MCF 10A (cell line): ENCODE measurements around the gene CLEC2L. TPM values are rescaled to one million over a fixed set of nuclear protein-coding genes. Genes with fewer than 3 reads are reported as not detected.
A peak's percentile ranks its signal among the peaks of the same experiment; 100 is the strongest.

Experiments
- BruUV-seq: library from RNA; stranded (reverse); fragments of 400-500 nt; replicated peaks from 2 replicates; lab custom pipeline; 2021; lab: Mats Ljungman, UMichigan
- CTCF ChIA-PET: fragments of 300-600 bp; sonication (Branson Sonifier 250); formaldehyde crosslinking; extraction: SDS; loops from one replicate; lab custom pipeline; 2021; ENCODE audit warnings: antibody characterized with exemption, inconsistent platforms; lab: Yijun Ruan, JAX
- POLR2A ChIA-PET: fragments of 300-600, 350-650 bp; sonication (Branson Sonifier 250); formaldehyde crosslinking; extraction: SDS; loops from one replicate; lab custom pipeline; 2020; ENCODE audit warnings: antibody characterized with exemption, inconsistent platforms; lab: Yijun Ruan, JAX
- DNase-seq: peaks from one replicate; pipeline ENCODE4 v3.0.0-alpha.2; 2018; ENCODE audit not compliant: unreplicated experiment
- H3K27ac Mint-ChIP-seq: one replicate; pipeline ENCODE4 v1.8.0; 2022; ENCODE audit warnings: mild to moderate bottlenecking, low read depth, mixed read lengths; ENCODE audit not compliant: unreplicated experiment
- H3K27me3 Mint-ChIP-seq: one replicate; pipeline ENCODE4 v1.8.0; 2022; ENCODE audit warnings: mixed read lengths; ENCODE audit not compliant: insufficient read depth, unreplicated experiment
- H3K36me3 Mint-ChIP-seq: one replicate; pipeline ENCODE4 v1.8.0; 2022; ENCODE audit warnings: mild to moderate bottlenecking, moderate library complexity, mixed read lengths; ENCODE audit not compliant: insufficient read depth, unreplicated experiment
- H3K4me1 Mint-ChIP-seq: one replicate; pipeline ENCODE4 v1.8.0; 2022; ENCODE audit warnings: mixed read lengths; ENCODE audit not compliant: insufficient read depth, unreplicated experiment
- H3K4me3 Mint-ChIP-seq: one replicate; pipeline ENCODE4 v1.8.0; 2022; ENCODE audit warnings: mild to moderate bottlenecking, moderate library complexity, mixed read lengths; ENCODE audit not compliant: unreplicated experiment
- H3K9me3 Mint-ChIP-seq: one replicate; pipeline ENCODE4 v1.8.0; 2022; ENCODE audit warnings: mixed read lengths; ENCODE audit not compliant: unreplicated experiment
- intact Hi-C: fragments of 100-400 bp; cut with micrococcal nuclease; formaldehyde crosslinking; loops from 2 replicates; pipeline ENCODE4 v1.14.1; 2022
- total RNA-seq: library from RNA; stranded (reverse); gene quantifications from 2 replicates; pipeline ENCODE4 v1.2.3, GENCODE V29; 2022
- TF ChIP-seq, protein P1 (sequence below): fragments of 200-600 bp; IDR thresholded peaks from one replicate; pipeline ENCODE4 v1.8.0; 2022; ENCODE audit warnings: antibody characterized with exemption, mild to moderate bottlenecking; ENCODE audit not compliant: unreplicated experiment

Gene CLEC2L
- total RNA-seq, 1 experiment from 2014 or later: not detected

DNA sequence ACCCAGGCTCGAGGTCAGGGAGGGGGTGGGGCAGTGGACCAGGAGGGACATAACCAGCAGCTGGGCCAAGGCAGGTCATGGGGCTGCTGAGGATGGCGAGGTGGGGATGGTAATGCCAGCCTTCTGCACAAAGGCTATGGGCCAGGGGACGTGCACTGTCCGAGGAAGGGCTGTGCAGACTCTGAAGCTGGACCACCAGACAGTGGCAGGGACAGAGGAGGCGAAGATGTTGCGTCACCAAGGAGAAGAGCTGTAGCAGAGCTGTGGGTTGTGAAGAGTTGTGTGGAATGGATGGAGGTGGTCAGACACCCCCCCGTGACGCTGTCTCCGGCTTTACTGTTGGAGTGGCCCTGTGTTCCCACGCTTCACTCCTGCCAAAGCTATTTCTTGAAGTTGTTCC lies 1.8 kb downstream of the CLEC2L start:
- no peak overlapping the region for H3K4me3 Mint-ChIP-seq
- CTCF ChIA-PET: no interaction called here
- no peaks in the 10 kb centered on the region for H3K9me3 Mint-ChIP-seq
- intact Hi-C loops: no loop called here
- H3K27ac Mint-ChIP-seq: no peak overlapping the region
- DNase-seq: no peak
- peaks cover 49% of the 10 kb centered on the region for H3K27me3 Mint-ChIP-seq
- POLR2A ChIA-PET: no interaction called here
- TF ChIP-seq, protein P1, sequence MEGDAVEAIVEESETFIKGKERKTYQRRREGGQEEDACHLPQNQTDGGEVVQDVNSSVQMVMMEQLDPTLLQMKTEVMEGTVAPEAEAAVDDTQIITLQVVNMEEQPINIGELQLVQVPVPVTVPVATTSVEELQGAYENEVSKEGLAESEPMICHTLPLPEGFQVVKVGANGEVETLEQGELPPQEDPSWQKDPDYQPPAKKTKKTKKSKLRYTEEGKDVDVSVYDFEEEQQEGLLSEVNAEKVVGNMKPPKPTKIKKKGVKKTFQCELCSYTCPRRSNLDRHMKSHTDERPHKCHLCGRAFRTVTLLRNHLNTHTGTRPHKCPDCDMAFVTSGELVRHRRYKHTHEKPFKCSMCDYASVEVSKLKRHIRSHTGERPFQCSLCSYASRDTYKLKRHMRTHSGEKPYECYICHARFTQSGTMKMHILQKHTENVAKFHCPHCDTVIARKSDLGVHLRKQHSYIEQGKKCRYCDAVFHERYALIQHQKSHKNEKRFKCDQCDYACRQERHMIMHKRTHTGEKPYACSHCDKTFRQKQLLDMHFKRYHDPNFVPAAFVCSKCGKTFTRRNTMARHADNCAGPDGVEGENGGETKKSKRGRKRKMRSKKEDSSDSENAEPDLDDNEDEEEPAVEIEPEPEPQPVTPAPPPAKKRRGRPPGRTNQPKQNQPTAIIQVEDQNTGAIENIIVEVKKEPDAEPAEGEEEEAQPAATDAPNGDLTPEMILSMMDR: no peak
- BruUV-seq: no TSS peak
- H3K36me3 Mint-ChIP-seq: peaks cover 5% of the 10 kb centered on the region
- no peaks in the 10 kb centered on the region for H3K4me1 Mint-ChIP-seq

DNA sequence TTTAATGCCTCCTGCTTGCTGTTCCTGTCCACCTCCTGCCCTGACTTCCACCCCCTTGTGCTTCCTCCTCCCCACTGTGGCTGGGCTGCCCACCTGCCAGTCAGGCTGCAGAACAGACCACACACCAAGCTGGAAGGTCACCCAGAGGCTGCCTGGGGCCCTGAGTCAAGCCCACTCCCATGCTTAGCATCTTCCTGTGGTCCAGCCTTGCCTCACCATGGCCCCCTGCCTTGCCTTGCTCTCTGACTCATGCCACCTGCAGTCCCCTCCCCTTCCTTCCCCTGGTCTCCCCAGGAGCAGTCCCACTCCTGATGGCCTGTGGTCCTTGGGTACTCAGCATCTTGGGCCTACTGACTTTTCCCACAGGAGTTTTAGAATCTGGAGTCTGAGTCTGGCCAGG lies 2.3 kb downstream of the CLEC2L start:
- Mint-ChIP-seq H3K27me3 (peaks cover 48% of the 10 kb centered on the region), H3K27ac (no peak overlapping the region), H3K4me1 (no peaks in the 10 kb centered on the region), H3K4me3 (no peak overlapping the region), H3K36me3 (peaks cover 5% of the 10 kb centered on the region), H3K9me3 (no peaks in the 10 kb centered on the region)
- no peak for DNase-seq
- BruUV-seq: no TSS peak
- ChIA-PET CTCF (interaction anchor here (0.7 kb wide), 1 partner anchor 125 kb away, joined by 3 read pairs; no protein-coding TSS in a partner anchor), POLR2A (no interaction called here)
- intact Hi-C loops: no loop called here
- TF ChIP-seq, protein P1: no peak

DNA sequence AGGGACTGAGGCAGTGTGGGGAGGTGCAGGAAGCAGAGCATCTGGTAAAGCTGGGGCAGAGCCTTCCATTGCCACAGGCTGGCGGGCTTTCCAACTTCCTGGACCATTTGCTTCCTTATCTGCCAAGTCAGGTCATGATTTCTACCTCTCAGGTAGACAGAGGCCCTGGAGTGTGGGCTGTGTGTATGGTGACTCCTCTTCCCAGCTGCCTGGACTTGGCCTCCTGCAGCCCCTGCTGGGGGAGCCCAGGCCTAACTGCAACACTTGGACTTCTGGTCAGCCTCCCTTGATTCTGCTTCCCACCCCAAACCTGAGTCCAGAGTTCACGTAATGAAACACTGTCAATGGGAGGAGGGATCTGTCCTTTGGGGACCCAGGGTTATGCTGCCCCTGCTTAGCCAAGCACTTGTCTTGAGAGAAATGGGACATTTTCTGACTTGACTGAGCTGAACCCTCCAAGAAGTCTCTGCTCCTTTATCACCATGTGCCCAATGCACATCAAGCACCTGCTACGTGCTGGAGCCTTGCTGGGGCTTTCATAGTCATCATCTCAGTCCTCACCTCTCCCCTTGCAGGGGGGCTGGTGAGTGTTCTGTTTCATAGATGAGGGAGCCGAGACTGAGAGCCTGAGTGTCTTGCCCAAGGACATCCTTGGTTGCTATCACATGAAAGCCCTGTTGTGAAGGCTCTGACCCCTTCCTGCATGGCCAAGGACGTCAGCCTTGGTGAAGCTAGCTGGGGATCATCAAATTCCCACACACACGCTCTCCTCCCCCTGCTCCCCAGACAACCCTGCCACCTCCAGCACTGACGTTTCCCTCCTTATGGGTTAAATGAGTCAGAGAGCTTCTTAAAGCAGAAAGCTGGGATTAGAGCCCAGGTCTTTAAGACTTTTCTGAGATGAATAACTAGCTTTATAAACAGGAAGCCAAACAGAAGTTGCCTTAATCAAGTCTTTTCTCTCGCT lies 3.4 kb downstream of the CLEC2L start:
- peak; percentile 23 for DNase-seq
- peaks cover 5% of the 10 kb centered on the region for H3K36me3 Mint-ChIP-seq
- BruUV-seq: no TSS peak
- no peak overlapping the region for H3K27ac Mint-ChIP-seq
- CTCF ChIA-PET: interaction anchor here (0.7 kb wide), 1 partner anchor 124 kb away, joined by 3 read pairs; no protein-coding TSS in a partner anchor
- intact Hi-C loops: no loop called here
- no peak overlapping the region for H3K4me3 Mint-ChIP-seq
- H3K9me3 Mint-ChIP-seq: no peaks in the 10 kb centered on the region
- TF ChIP-seq, protein P1: no peak
- H3K4me1 Mint-ChIP-seq: no peaks in the 10 kb centered on the region
- POLR2A ChIA-PET: no interaction called here
- H3K27me3 Mint-ChIP-seq: peaks cover 44% of the 10 kb centered on the region

DNA sequence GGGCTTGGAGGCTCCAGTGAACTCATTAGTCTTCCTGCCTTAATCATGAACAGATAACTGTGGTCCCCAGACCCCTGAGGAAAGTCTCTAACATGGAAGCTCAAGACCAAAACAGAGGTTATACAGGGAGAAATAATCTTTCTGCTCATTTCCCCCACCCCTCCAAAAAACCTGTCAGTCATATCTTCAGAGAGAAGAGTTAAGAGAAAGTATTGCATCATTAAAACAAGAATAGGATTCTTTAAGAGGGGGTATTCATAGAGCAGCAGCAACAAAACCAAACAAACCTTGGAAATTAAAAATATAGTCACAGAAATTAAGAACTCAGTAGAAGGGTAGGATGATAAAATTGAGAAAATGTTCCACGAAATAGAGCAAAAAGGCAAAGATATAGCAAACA lies 7.6 kb downstream of the CLEC2L start:
- H3K27ac Mint-ChIP-seq: no peak overlapping the region
- no peak for DNase-seq
- no peak overlapping the region for H3K4me3 Mint-ChIP-seq
- BruUV-seq: no TSS peak
- POLR2A ChIA-PET: no interaction called here
- CTCF ChIA-PET: no interaction called here
- H3K36me3 Mint-ChIP-seq: no peaks in the 10 kb centered on the region
- H3K9me3 Mint-ChIP-seq: no peaks in the 10 kb centered on the region
- H3K27me3 Mint-ChIP-seq: peaks cover 36% of the 10 kb centered on the region
- intact Hi-C loops: no loop called here
- TF ChIP-seq, protein P1: no peak
- no peaks in the 10 kb centered on the region for H3K4me1 Mint-ChIP-seq
